Measurements from ENCODE around the gene HFM1. TPM values are rescaled to one million over a fixed set of nuclear protein-coding genes. Genes with fewer than 3 reads are reported as not detected.
"Not testable (repeated sequence)": the region's sequence is repeated elsewhere in the genome, so short reads cannot be mapped to it uniquely, and the experiment has no call there.

The HFM1 gene
- polyA plus RNA-seq, 4 donors, result 0.25 to 0.75 TPM; not detected in 2

GRCh38 chr1:91288843-91289553 is 115.6 kb downstream of the HFM1 start:
- not testable (repeated sequence) for FAIRE-seq; H3K4me1 ChIP-seq (ENCODE audit: control insufficient read depth in 3 of 3, insufficient read depth in 2 of 3, low read depth in 1 of 3, low read length in 2 of 3); H3K27ac ChIP-seq (ENCODE audit: low read depth in 1 of 3, low read length in 2 of 3); DNase-seq; H3K27me3 ChIP-seq (ENCODE audit: control insufficient read depth in 3 of 3, insufficient read depth in 3 of 3, low read length in 3 of 3); H3K4me3 ChIP-seq (ENCODE audit: low read depth in 1 of 3, low read length in 3 of 3); H3K9me3 ChIP-seq (ENCODE audit: control insufficient read depth in 2 of 2, insufficient read depth in 1 of 2, low read depth in 1 of 2, low read length in 1 of 2); H3K36me3 ChIP-seq (ENCODE audit: control insufficient read depth in 3 of 3, insufficient read depth in 2 of 3, low read depth in 1 of 3, low read length in 3 of 3)
- 90 to 95% (median 95%) methylated on average over 16 to 43 of the region's 47 CpGs for WGBS, 3 donors

- DNase-seq; FAIRE-seq; H3K36me3 ChIP-seq (ENCODE audit: control insufficient read depth in 3 of 3, insufficient read depth in 2 of 3, low read depth in 1 of 3, low read length in 3 of 3): not testable (repeated sequence)
Measured at GRCh38 chr1:91286962-91287317, 117.7 kb downstream of the HFM1 start.

GRCh38 chr1:91286259-91286961 is 118.2 kb downstream of the HFM1 start:
- not testable (repeated sequence) for H3K4me1 ChIP-seq (ENCODE audit: control insufficient read depth in 3 of 3, insufficient read depth in 2 of 3, low read depth in 1 of 3, low read length in 2 of 3); DNase-seq; H3K27ac ChIP-seq (ENCODE audit: low read depth in 1 of 3, low read length in 2 of 3); H3K9me3 ChIP-seq (ENCODE audit: control insufficient read depth in 2 of 2, insufficient read depth in 1 of 2, low read depth in 1 of 2, low read length in 1 of 2); H3K27me3 ChIP-seq (ENCODE audit: control insufficient read depth in 3 of 3, insufficient read depth in 3 of 3, low read length in 3 of 3); FAIRE-seq; H3K36me3 ChIP-seq (ENCODE audit: control insufficient read depth in 3 of 3, insufficient read depth in 2 of 3, low read depth in 1 of 3, low read length in 3 of 3); H3K4me3 ChIP-seq (ENCODE audit: low read depth in 1 of 3, low read length in 3 of 3)
- WGBS, 3 donors, result 96 to 97% (median 97%) methylated on average over 13 to 15 of the region's 19 CpGs

More at GRCh38 chr1:91286962-91287317, 117.7 kb downstream of the HFM1 start:
- H3K4me1 ChIP-seq (ENCODE audit: control insufficient read depth in 3 of 3, insufficient read depth in 2 of 3, low read depth in 1 of 3, low read length in 2 of 3); H3K27ac ChIP-seq (ENCODE audit: low read depth in 1 of 3, low read length in 2 of 3); H3K9me3 ChIP-seq (ENCODE audit: control insufficient read depth in 2 of 2, insufficient read depth in 1 of 2, low read depth in 1 of 2, low read length in 1 of 2); H3K4me3 ChIP-seq (ENCODE audit: low read depth in 1 of 3, low read length in 3 of 3); H3K27me3 ChIP-seq (ENCODE audit: control insufficient read depth in 3 of 3, insufficient read depth in 3 of 3, low read length in 3 of 3): not testable (repeated sequence)
- WGBS, 3 donors, result 43 to 62% (median 49%) methylated on average over 3 to 6 of the region's 13 CpGs

DNA sequence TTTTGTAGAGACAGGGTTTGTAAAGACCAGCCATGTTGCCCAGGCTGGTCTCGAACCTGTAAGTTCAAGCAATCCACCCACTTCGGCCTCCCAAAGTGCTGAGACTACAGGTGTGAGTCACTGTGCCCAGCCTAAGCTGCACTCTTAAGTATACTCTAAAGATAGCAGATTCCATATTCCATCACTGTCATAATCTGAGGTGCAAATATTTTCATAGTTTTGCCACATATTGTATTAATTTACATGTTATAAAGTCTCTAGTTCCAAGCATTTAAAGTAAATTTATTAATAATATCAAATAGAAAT is 121.3 kb downstream of the HFM1 start:
- no peak overlapping the region for H3K4me3 ChIP-seq (ENCODE audit: low read depth in 1 of 3, low read length in 3 of 3)
- H3K4me1 ChIP-seq (ENCODE audit: control insufficient read depth in 3 of 3, insufficient read depth in 2 of 3, low read depth in 1 of 3, low read length in 2 of 3), result no peaks in the 10 kb centered on the region
- peak; percentile 36 for FAIRE-seq
- H3K36me3 ChIP-seq (ENCODE audit: control insufficient read depth in 3 of 3, insufficient read depth in 2 of 3, low read depth in 1 of 3, low read length in 3 of 3), result no peaks in the 10 kb centered on the region
- 83 to 100% (median 87%) methylated on average over 2 of the region's 2 CpGs for WGBS, 3 donors
- no peaks in the 10 kb centered on the region for H3K27me3 ChIP-seq (ENCODE audit: control insufficient read depth in 3 of 3, insufficient read depth in 3 of 3, low read length in 3 of 3)
- DNase-seq, result no peak
- no peak overlapping the region for H3K27ac ChIP-seq (ENCODE audit: low read depth in 1 of 3, low read length in 2 of 3)
- H3K9me3 ChIP-seq (ENCODE audit: control insufficient read depth in 2 of 2, insufficient read depth in 1 of 2, low read depth in 1 of 2, low read length in 1 of 2), result no peaks in the 10 kb centered on the region

- peak; percentile 55 to 68 for DNase-seq
- Histone ChIP-seq H3K27ac (ENCODE audit: low read depth in 1 of 3, low read length in 2 of 3) (no peak overlapping the region), H3K27me3 (ENCODE audit: control insufficient read depth in 3 of 3, insufficient read depth in 3 of 3, low read length in 3 of 3) (no peaks in the 10 kb centered on the region), H3K9me3 (ENCODE audit: control insufficient read depth in 2 of 2, insufficient read depth in 1 of 2, low read depth in 1 of 2, low read length in 1 of 2) (no peaks in the 10 kb centered on the region), H3K36me3 (ENCODE audit: control insufficient read depth in 3 of 3, insufficient read depth in 2 of 3, low read depth in 1 of 3, low read length in 3 of 3) (no peaks in the 10 kb centered on the region), H3K4me3 (ENCODE audit: low read depth in 1 of 3, low read length in 3 of 3) (no peak overlapping the region), H3K4me1 (ENCODE audit: control insufficient read depth in 3 of 3, insufficient read depth in 2 of 3, low read depth in 1 of 3, low read length in 2 of 3) (no peaks in the 10 kb centered on the region)
- no peak for FAIRE-seq
- 38 to 48% (median 48%) methylated on average over 6 of the region's 6 CpGs for WGBS, 3 donors
Measured at GRCh38 chr1:91282695-91283420, 121.8 kb downstream of the HFM1 start.

GRCh38 chr1:91281782-91282181 is 122.9 kb downstream of the HFM1 start:
- Histone ChIP-seq H3K27ac (ENCODE audit: low read depth in 1 of 3, low read length in 2 of 3) (no peak overlapping the region), H3K4me3 (ENCODE audit: low read depth in 1 of 3, low read length in 3 of 3) (no peak overlapping the region), H3K9me3 (ENCODE audit: control insufficient read depth in 2 of 2, insufficient read depth in 1 of 2, low read depth in 1 of 2, low read length in 1 of 2) (no peaks in the 10 kb centered on the region), H3K27me3 (ENCODE audit: control insufficient read depth in 3 of 3, insufficient read depth in 3 of 3, low read length in 3 of 3) (no peaks in the 10 kb centered on the region), H3K4me1 (ENCODE audit: control insufficient read depth in 3 of 3, insufficient read depth in 2 of 3, low read depth in 1 of 3, low read length in 2 of 3) (no peaks in the 10 kb centered on the region), H3K36me3 (ENCODE audit: control insufficient read depth in 3 of 3, insufficient read depth in 2 of 3, low read depth in 1 of 3, low read length in 3 of 3) (no peaks in the 10 kb centered on the region)
- FAIRE-seq, result no peak
- DNase-seq, result no peak
- 71 to 75% (median 71%) methylated on average over 6 of the region's 6 CpGs for WGBS, 3 donors

DNA sequence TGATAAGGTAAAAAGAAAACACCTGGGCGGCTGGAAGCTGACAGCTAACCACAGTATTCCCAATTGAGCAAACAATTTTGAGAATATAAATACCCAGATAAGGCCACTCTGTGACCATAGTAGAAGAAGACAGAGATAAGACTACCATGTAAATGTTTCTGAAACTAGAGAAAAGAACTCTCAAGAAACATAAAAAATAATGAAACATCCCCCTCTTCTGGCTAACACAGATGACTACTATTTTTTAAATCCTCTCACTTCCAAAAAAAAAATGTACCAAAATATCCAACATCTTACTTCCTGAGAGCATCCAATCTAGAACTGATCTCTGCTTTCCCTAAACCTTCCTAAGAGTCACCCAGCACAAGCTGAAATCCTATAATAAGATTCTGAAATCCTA is 125.9 kb downstream of the HFM1 start:
- no peak overlapping the region for H3K4me3 ChIP-seq (ENCODE audit: low read depth in 1 of 3, low read length in 3 of 3)
- DNase-seq (no peak), FAIRE-seq (no peak)
- H3K27me3 ChIP-seq (ENCODE audit: control insufficient read depth in 3 of 3, insufficient read depth in 3 of 3, low read length in 3 of 3), result no peaks in the 10 kb centered on the region
- no peaks in the 10 kb centered on the region for H3K9me3 ChIP-seq (ENCODE audit: control insufficient read depth in 2 of 2, insufficient read depth in 1 of 2, low read depth in 1 of 2, low read length in 1 of 2)
- H3K4me1 ChIP-seq (ENCODE audit: control insufficient read depth in 3 of 3, insufficient read depth in 2 of 3, low read depth in 1 of 3, low read length in 2 of 3), result no peaks in the 10 kb centered on the region
- no peak overlapping the region for H3K27ac ChIP-seq (ENCODE audit: low read depth in 1 of 3, low read length in 2 of 3)
- 42 to 73% (median 50%) methylated on average over 1 of the region's 1 CpG for WGBS, 3 donors
- no peaks in the 10 kb centered on the region for H3K36me3 ChIP-seq (ENCODE audit: control insufficient read depth in 3 of 3, insufficient read depth in 2 of 3, low read depth in 1 of 3, low read length in 3 of 3)

- H3K4me3 ChIP-seq (ENCODE audit: low read depth in 1 of 3, low read length in 3 of 3), result no peak overlapping the region
- no peaks in the 10 kb centered on the region for H3K27me3 ChIP-seq (ENCODE audit: control insufficient read depth in 3 of 3, insufficient read depth in 3 of 3, low read length in 3 of 3)
- no peaks in the 10 kb centered on the region for H3K4me1 ChIP-seq (ENCODE audit: control insufficient read depth in 3 of 3, insufficient read depth in 2 of 3, low read depth in 1 of 3, low read length in 2 of 3)
- no peak for FAIRE-seq
- no peaks in the 10 kb centered on the region for H3K9me3 ChIP-seq (ENCODE audit: control insufficient read depth in 2 of 2, insufficient read depth in 1 of 2, low read depth in 1 of 2, low read length in 1 of 2)
- WGBS, 3 donors, result 74 to 89% (median 80%) methylated on average over 1 of the region's 1 CpG
- H3K27ac ChIP-seq (ENCODE audit: low read depth in 1 of 3, low read length in 2 of 3), result no peak overlapping the region
- H3K36me3 ChIP-seq (ENCODE audit: control insufficient read depth in 3 of 3, insufficient read depth in 2 of 3, low read depth in 1 of 3, low read length in 3 of 3), result no peaks in the 10 kb centered on the region
- no peak for DNase-seq
Measured at GRCh38 chr1:91273875-91274274, 130.8 kb downstream of the HFM1 start.
